Duodenal mucosa (tissue), 2 donors: ENCODE results near the gene KLF12.

Experiments used
- H3K27ac ChIP-seq: one replicate; pipeline ENCODE4 v1.7.0; 2013; ENCODE audit warnings: low read depth, low read length
- H3K27me3 ChIP-seq, 2 donors: one replicate each; pipeline ENCODE4 v1.7.0; 2013; ENCODE audit warnings: low read length in 2 of 2, control low read depth in 1 of 2; ENCODE audit not compliant: insufficient read depth in 2 of 2, control insufficient read depth in 1 of 2
- H3K36me3 ChIP-seq, 2 donors: one replicate each; pipeline ENCODE4 v1.7.0; 2013; ENCODE audit warnings: low read length in 2 of 2, control low read depth in 1 of 2; ENCODE audit not compliant: insufficient read depth in 2 of 2, control insufficient read depth in 1 of 2
- H3K4me1 ChIP-seq, 2 donors: one replicate each; pipeline ENCODE4 v1.7.0; 2013; ENCODE audit warnings: low read length in 2 of 2, control low read depth in 1 of 2; ENCODE audit not compliant: insufficient read depth in 2 of 2, control insufficient read depth in 1 of 2
- H3K4me3 ChIP-seq, 2 donors: one replicate each; pipeline ENCODE4 v1.7.0; 2013; ENCODE audit warnings: low read length in 2 of 2, low read depth in 1 of 2
- H3K9ac ChIP-seq, 2 donors: one replicate each; pipeline ENCODE4 v1.7.0; 2013; ENCODE audit warnings: low read length in 2 of 2, low read depth in 1 of 2
- H3K9me3 ChIP-seq, 2 donors: one replicate each; pipeline ENCODE4 v1.7.0; 2013; ENCODE audit warnings: low read length in 2 of 2, control low read depth in 1 of 2; ENCODE audit not compliant: control insufficient read depth in 1 of 2

KLF12 gene

GRCh38 chr13:74118328-74118727 lies 15.9 kb downstream of the KLF12 start:
- Histone ChIP-seq H3K9ac (no peak overlapping the region), H3K36me3 (no peaks in the 10 kb centered on the region), H3K27me3 (no peaks in the 10 kb centered on the region), H3K4me3 (no peak overlapping the region), H3K4me1 (no peaks in the 10 kb centered on the region), H3K27ac (no peak overlapping the region), H3K9me3 (peaks cover 4 to 11% of the 10 kb centered on the region in 2 donors)

DNA sequence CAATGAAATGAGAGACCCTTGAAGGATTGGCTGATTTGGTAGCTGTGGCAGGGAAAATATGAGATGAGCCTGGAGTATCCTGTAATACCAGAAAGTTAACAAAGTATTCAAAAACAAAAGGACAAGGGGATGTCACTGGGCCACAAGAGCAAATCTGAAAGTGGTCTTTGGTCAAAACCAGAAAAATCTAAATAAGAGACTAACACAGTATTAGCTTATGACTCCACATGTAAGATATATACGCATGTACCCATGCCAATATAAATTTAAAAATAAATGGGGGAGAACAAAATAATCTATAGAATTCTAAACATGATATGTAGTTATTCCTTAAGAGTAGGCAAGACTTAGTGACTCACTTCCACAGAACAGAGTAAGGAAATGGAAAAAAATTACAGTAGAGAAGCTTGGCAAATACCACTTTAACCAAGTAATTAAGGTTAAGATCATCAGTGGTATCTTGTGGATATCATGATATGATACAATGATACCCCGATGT lies 16.9 kb downstream of the KLF12 start:
- Histone ChIP-seq H3K9me3 (peaks cover 4 to 11% of the 10 kb centered on the region in 2 donors), H3K4me1 (no peaks in the 10 kb centered on the region), H3K9ac (no peak overlapping the region), H3K36me3 (no peaks in the 10 kb centered on the region), H3K27me3 (no peaks in the 10 kb centered on the region), H3K27ac (no peak overlapping the region), H3K4me3 (no peak overlapping the region)

DNA sequence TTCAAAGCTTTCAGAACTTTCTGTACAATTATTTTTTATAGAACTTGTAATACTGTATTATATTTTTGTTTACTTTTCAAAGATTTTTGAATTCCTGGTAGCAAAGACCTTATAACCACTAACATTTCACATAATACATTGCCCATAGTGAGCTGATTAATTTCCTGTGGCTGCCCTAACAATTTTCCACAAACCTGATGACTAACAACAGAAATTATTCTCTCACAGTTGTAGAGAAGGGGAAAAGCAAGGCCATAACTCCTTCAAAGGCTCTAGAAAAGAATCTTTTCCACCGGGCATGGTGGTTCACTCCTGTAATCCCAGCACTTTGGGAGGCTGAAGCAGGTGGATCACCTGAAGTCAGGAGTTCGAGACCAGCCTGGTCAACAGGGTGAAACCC lies 19.1 kb downstream of the KLF12 start:
- H3K4me3 ChIP-seq: no peak overlapping the region
- no peak overlapping the region for H3K27ac ChIP-seq
- no peak overlapping the region for H3K9ac ChIP-seq
- H3K36me3 ChIP-seq: no peaks in the 10 kb centered on the region
- peaks cover 4 to 11% of the 10 kb centered on the region in 2 donors for H3K9me3 ChIP-seq
- peaks cover 0 to 7% of the 10 kb centered on the region in 2 donors for H3K4me1 ChIP-seq
- no peaks in the 10 kb centered on the region for H3K27me3 ChIP-seq

DNA sequence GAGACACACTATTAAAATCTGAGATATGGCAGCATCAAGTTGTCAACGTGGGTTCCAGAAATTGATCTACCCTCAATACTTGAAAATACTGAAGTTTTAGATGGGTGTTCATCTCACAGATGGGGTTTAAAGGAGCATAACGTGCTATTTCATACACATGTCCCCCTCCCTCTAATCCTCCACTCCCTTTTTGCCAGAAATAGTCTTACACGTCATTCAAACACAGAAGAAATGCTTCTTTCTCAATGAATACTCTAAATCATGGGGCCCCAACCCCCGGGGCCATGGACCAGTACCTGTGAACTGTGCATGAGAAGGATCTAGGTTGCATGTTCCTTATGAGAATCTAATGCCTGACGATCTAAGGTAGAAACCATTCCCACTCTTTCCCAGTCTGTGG lies 19.6 kb downstream of the KLF12 start:
- Histone ChIP-seq H3K9me3 (peaks cover 2 to 9% of the 10 kb centered on the region in 2 donors), H3K4me3 (no peak overlapping the region), H3K36me3 (no peaks in the 10 kb centered on the region), H3K9ac (no peak overlapping the region), H3K27me3 (no peaks in the 10 kb centered on the region), H3K4me1 (peaks cover 0 to 11% of the 10 kb centered on the region in 2 donors), H3K27ac (no peak overlapping the region)

GRCh38 chr13:74114202-74114601 lies 20.0 kb downstream of the KLF12 start:
- H3K36me3 ChIP-seq: no peaks in the 10 kb centered on the region
- H3K27ac ChIP-seq: no peak overlapping the region
- peaks cover 0 to 5% of the 10 kb centered on the region in 2 donors for H3K9me3 ChIP-seq
- H3K9ac ChIP-seq: no peak overlapping the region
- no peak overlapping the region for H3K4me3 ChIP-seq
- H3K4me1 ChIP-seq: peaks cover 0 to 13% of the 10 kb centered on the region in 2 donors
- H3K27me3 ChIP-seq: no peaks in the 10 kb centered on the region

- peaks cover 0 to 13% of the 10 kb centered on the region in 2 donors for H3K4me1 ChIP-seq
- no peaks in the 10 kb centered on the region for H3K9me3 ChIP-seq
- no peak overlapping the region for H3K27ac ChIP-seq
- no peaks in the 10 kb centered on the region for H3K36me3 ChIP-seq
- H3K27me3 ChIP-seq: no peaks in the 10 kb centered on the region
- no peak overlapping the region for H3K4me3 ChIP-seq
- no peak overlapping the region for H3K9ac ChIP-seq
These were observed 22.0 kb downstream of the KLF12 start for GRCh38 chr13:74111901-74112824.

DNA sequence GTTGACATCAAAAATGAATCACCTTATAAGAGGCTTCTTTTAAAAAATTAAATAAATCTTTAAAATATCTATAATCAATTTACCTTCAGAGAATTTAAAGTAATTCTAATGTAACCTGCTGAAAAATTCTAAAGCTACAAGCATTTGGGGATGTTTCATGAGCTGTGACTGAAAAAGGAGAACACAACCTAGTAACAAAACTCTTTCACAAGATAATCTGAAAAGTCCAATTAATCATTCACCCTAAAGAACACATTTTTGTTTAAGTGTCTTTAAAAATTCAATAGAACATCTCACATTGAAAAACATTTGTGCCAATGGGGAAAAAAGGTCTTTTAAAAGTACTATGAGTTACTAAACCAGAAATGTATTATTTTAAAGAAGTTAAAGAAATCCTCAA lies 22.8 kb downstream of the KLF12 start:
- Histone ChIP-seq H3K4me1 (peaks cover 0 to 13% of the 10 kb centered on the region in 2 donors), H3K9ac (no peak overlapping the region), H3K36me3 (no peaks in the 10 kb centered on the region)

DNA sequence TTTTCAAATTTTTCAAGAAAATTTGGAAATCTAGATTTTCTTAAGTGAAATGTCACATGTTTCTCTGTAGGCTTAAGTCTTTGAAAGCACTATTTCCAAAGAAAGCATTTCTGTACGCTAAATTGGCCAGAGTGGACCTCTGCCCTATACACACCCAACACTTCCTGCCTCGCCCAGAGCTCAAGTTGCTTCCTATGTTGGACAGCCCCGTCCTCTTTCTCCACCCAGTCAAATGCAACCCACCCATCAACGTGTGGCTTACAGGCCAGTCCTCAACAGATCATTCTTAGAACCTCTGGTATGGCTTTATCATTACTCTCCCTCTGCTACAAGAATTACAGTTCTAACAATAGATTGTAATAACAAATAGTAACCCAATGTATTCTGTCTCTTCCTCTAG lies 24.2 kb downstream of the KLF12 start:
- Histone ChIP-seq H3K9me3 (no peaks in the 10 kb centered on the region), H3K4me1 (peaks cover 0 to 13% of the 10 kb centered on the region in 2 donors), H3K9ac (no peak overlapping the region), H3K4me3 (no peak overlapping the region), H3K27ac (no peak overlapping the region), H3K27me3 (no peaks in the 10 kb centered on the region), H3K36me3 (no peaks in the 10 kb centered on the region)

More for the DNA sequence above, 22.8 kb downstream of the KLF12 start:
- no peak overlapping the region for H3K27ac ChIP-seq
- H3K4me3 ChIP-seq: no peak overlapping the region
- no peaks in the 10 kb centered on the region for H3K27me3 ChIP-seq
- H3K9me3 ChIP-seq: no peaks in the 10 kb centered on the region

DNA sequence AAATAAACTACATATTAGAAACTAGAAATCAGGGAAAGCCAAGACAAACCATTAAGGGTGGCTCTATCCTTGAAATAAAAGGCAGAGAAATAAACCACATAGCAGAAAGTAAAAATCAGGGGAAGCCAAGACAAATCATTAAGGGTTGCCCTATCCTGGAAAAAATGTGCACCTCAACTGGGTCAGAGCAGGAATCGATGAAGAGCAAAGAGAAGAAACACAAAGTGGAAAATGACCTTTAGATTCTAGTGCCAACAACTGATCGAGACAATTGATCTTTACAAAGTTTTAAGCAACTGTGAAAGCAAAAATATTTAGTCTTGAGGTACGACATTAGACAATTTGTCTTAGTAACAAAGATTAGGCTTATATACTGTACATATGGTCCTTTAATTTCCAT lies 26.6 kb downstream of the KLF12 start:
- no peaks in the 10 kb centered on the region for H3K36me3 ChIP-seq
- H3K4me1 ChIP-seq: peaks cover 0 to 13% of the 10 kb centered on the region in 2 donors
- no peaks in the 10 kb centered on the region for H3K27me3 ChIP-seq
- no peaks in the 10 kb centered on the region for H3K9me3 ChIP-seq
- no peak overlapping the region for H3K4me3 ChIP-seq
- H3K9ac ChIP-seq: no peak overlapping the region
- H3K27ac ChIP-seq: no peak overlapping the region

DNA sequence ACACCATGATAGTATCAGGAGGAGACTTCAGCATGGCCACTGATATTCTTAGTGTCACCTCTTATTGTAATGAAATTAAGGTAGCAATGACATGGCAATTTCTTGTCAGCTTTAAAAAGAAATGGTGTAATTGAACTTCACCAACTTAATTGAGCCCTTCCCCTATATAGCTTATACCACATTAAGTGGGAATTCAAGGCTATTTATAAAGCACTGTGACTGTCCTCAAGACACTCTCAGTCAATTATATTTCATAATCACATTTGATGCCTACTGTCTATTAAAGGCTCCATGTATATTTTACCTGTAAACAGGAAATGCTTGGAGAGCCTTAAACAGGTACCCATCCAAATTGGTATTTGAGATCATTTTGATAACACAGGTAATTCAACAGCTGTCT lies 28.3 kb downstream of the KLF12 start:
- no peak overlapping the region for H3K4me3 ChIP-seq
- H3K9ac ChIP-seq: no peak overlapping the region
- no peaks in the 10 kb centered on the region for H3K36me3 ChIP-seq
- H3K4me1 ChIP-seq: peaks cover 0 to 9% of the 10 kb centered on the region in 2 donors
- no peaks in the 10 kb centered on the region for H3K27me3 ChIP-seq
- no peaks in the 10 kb centered on the region for H3K9me3 ChIP-seq
- H3K27ac ChIP-seq: no peak overlapping the region
